ENCODE results near the gene PCP2.

Gene PCP2

DNA sequence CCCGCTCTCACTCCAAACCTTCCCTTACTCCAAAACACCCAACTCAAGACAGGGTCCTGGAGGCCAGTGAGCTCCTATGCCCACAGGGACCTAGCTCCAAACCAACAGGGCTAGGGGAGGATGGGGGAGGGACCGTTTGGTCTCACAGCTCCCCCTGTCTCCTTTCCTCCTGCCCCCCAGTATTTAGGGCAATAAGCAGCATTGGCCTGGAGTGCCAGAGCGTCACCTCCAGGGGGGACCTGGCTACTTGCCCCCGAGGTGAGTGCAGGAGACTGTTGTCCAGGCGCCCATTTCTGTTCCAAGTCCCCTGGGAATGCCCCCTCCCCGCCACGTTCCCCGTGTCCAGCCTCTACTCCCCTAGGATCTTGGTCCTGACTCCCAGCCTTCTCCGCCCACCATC lies 36.1 kb upstream of the PCP2 start:
- Histone ChIP-seq H3K36me3 (no peaks in the 10 kb centered on the region), H3K9ac (peak overlapping the region in 10 of 11 experiments; percentile 63 to 86 (median 77); a peak in 20 of 22 replicates), H3K27ac (peak overlapping the region in 10 of 11 experiments; percentile 54 to 92 (median 88); a peak in 19 of 22 replicates), H3K9me3 (replicated peaks in 1 of 11) (peaks cover 0 to 18% (median 10%) of the 10 kb centered on the region in 11 experiments; a peak in 20 of 22 replicates), H3K4me2 (peak overlapping the region; percentile 84 to 100 (median 97)), H3K4me3 (peak overlapping the region in 9 of 10 experiments; percentile 30 to 74 (median 56); a peak in 16 of 20 replicates), H3K27me3 (peaks cover 0 to 4% (median 0%) of the 10 kb centered on the region in 11 experiments; a peak in 3 of 22 replicates), H3K4me1 (peaks cover 39 to 84% (median 60%) of the 10 kb centered on the region in 10 experiments), H4K20me1 (no peaks in the 10 kb centered on the region)
- TF ChIP-seq Cebpa-rat (IDR thresholded peaks at IDR 0.05), result no peak

- H3K9me3 ChIP-seq (replicated peaks in 1 of 11), result peaks cover 0 to 10% (median 3%) of the 10 kb centered on the region in 11 experiments; a peak in 19 of 22 replicates
- H3K4me2 ChIP-seq, result peak within 1 kb of the TSS; percentile 84 to 100 (median 97)
- peak within 1 kb of the TSS in 10 of 11 experiments; percentile 54 to 92 (median 88); a peak in 20 of 22 replicates for H3K27ac ChIP-seq
- peaks cover 31 to 76% (median 53%) of the 10 kb centered on the region in 10 experiments for H3K4me1 ChIP-seq
- TF ChIP-seq Cebpa-rat (IDR thresholded peaks at IDR 0.05), result peak in 1 of 11 experiments; percentile 7; a peak in 1 of 22 replicates
- peak within 1 kb of the TSS; percentile 48 to 86 (median 76); a peak in 21 of 22 replicates for H3K9ac ChIP-seq
- peak within 1 kb of the TSS; percentile 7 to 74 (median 56); a peak in 18 of 20 replicates for H3K4me3 ChIP-seq
- peaks cover 0 to 4% (median 0%) of the 10 kb centered on the region in 11 experiments; a peak in 3 of 22 replicates for H3K27me3 ChIP-seq
- H3K36me3 ChIP-seq, result no peaks in the 10 kb centered on the region
- no peaks in the 10 kb centered on the region for H4K20me1 ChIP-seq
Observed at GRCh38 chr19:7668842-7669241, 35.3 kb upstream of the PCP2 start, which contains the start of gene RETN. RETN (plus strand) TSS chr19:7669049; CDS start chr19:7669327, 278 bp downstream.

GRCh38 chr19:7665076-7665475 lies 31.6 kb upstream of the PCP2 start:
- no peaks in the 10 kb centered on the region for H3K36me3 ChIP-seq
- no peak for TF ChIP-seq Cebpa-rat (IDR thresholded peaks at IDR 0.05)
- no peaks in the 10 kb centered on the region for H4K20me1 ChIP-seq
- peak overlapping the region in 3 of 11 experiments; percentile 6 to 31 (median 16); a peak in 2 of 22 replicates for H3K4me2 ChIP-seq
- H3K9me3 ChIP-seq (replicated peaks in 1 of 11), result no peaks in the 10 kb centered on the region
- H3K27ac ChIP-seq, result peak overlapping the region in 1 of 11 experiments; percentile 13; a peak in 1 of 22 replicates
- H3K9ac ChIP-seq, result peak overlapping the region in 1 of 11 experiments; percentile 3; a peak in 1 of 22 replicates
- peaks cover 27 to 60% (median 37%) of the 10 kb centered on the region in 10 experiments for H3K4me1 ChIP-seq
- H3K27me3 ChIP-seq, result no peaks in the 10 kb centered on the region
- H3K4me3 ChIP-seq, result no peak overlapping the region

GRCh38 chr19:7663706-7664105 lies 30.2 kb upstream of the PCP2 start:
- Histone ChIP-seq H3K4me1 (peaks cover 17 to 53% (median 30%) of the 10 kb centered on the region in 10 experiments), H3K27me3 (no peaks in the 10 kb centered on the region), H3K4me3 (no peak overlapping the region), H3K9ac (no peak overlapping the region), H3K27ac (no peak overlapping the region), H4K20me1 (no peaks in the 10 kb centered on the region), H3K4me2 (no peak overlapping the region), H3K9me3 (replicated peaks in 1 of 11) (no peaks in the 10 kb centered on the region), H3K36me3 (no peaks in the 10 kb centered on the region)
- TF ChIP-seq Cebpa-rat (IDR thresholded peaks at IDR 0.05), result no peak

DNA sequence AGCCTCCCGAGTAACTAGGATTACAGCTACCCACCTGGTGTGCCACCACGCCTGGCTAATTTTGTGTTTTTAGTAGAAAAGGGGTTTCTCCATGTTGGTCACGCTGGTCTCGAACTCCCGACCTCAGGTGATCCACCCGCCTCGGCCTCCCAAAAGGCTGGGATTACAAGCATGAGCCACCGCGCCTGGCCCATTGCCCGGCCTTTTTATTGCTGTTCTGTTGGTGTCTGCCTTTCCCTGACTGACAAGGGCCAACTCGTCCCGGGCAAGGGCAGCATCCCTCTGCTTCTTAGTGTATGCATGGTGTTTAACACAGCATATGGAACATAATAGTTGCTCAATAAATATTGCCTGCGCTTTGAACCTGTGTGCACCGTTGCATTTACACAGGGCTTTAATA lies 29.1 kb upstream of the PCP2 start:
- Histone ChIP-seq H3K9ac (no peak overlapping the region), H3K36me3 (no peaks in the 10 kb centered on the region), H3K9me3 (replicated peaks in 1 of 11) (no peaks in the 10 kb centered on the region), H3K27ac (no peak overlapping the region), H3K4me1 (peaks cover 18 to 53% (median 31%) of the 10 kb centered on the region in 10 experiments), H4K20me1 (no peaks in the 10 kb centered on the region), H3K4me2 (no peak overlapping the region), H3K27me3 (no peaks in the 10 kb centered on the region), H3K4me3 (no peak overlapping the region)
- TF ChIP-seq Cebpa-rat (IDR thresholded peaks at IDR 0.05), result no peak

- Histone ChIP-seq H3K27ac (no peak overlapping the region), H3K9me3 (replicated peaks in 1 of 11) (no peaks in the 10 kb centered on the region), H3K4me2 (peak overlapping the region in 6 of 11 experiments; percentile 2 to 37 (median 24); a peak in 7 of 22 replicates), H3K36me3 (no peaks in the 10 kb centered on the region), H4K20me1 (no peaks in the 10 kb centered on the region), H3K9ac (no peak overlapping the region), H3K27me3 (no peaks in the 10 kb centered on the region), H3K4me1 (peaks cover 25 to 54% (median 38%) of the 10 kb centered on the region in 10 experiments), H3K4me3 (no peak overlapping the region)
- TF ChIP-seq Cebpa-rat (IDR thresholded peaks at IDR 0.05), result no peak
Observed at GRCh38 chr19:7661744-7662538, 28.4 kb upstream of the PCP2 start.

- H3K27ac ChIP-seq, result peak overlapping the region in 10 of 11 experiments; percentile 63 to 88 (median 77); a peak in 19 of 22 replicates
- peak overlapping the region; percentile 57 to 87 (median 78) for H3K4me2 ChIP-seq
Observed at GRCh38 chr19:7658219-7658686, 24.7 kb upstream of the PCP2 start.

GRCh38 chr19:7657131-7657751 lies 23.7 kb upstream of the PCP2 start:
- H3K4me1 ChIP-seq, result peaks cover 47 to 88% (median 74%) of the 10 kb centered on the region in 10 experiments
- no peak overlapping the region; a peak in 1 of 20 replicates for H3K4me3 ChIP-seq
- peak overlapping the region in 10 of 11 experiments; percentile 25 to 76 (median 62); a peak in 18 of 22 replicates for H3K9ac ChIP-seq
- TF ChIP-seq Cebpa-rat (IDR thresholded peaks at IDR 0.05), result peak in 10 of 11 experiments; percentile 59 to 89 (median 68); a peak in 19 of 22 replicates
- H4K20me1 ChIP-seq, result no peaks in the 10 kb centered on the region
- no peaks in the 10 kb centered on the region for H3K27me3 ChIP-seq
- H3K36me3 ChIP-seq, result no peaks in the 10 kb centered on the region
- peak overlapping the region; percentile 57 to 87 (median 78) for H3K4me2 ChIP-seq
- no peaks in the 10 kb centered on the region for H3K9me3 ChIP-seq (replicated peaks in 1 of 11)
- H3K27ac ChIP-seq, result peak overlapping the region; percentile 11 to 88 (median 77); a peak in 21 of 22 replicates

More at GRCh38 chr19:7658219-7658686, 24.7 kb upstream of the PCP2 start:
- Histone ChIP-seq H3K4me1 (peaks cover 37 to 80% (median 64%) of the 10 kb centered on the region in 10 experiments), H3K9me3 (replicated peaks in 1 of 11) (no peaks in the 10 kb centered on the region), H3K4me3 (peak overlapping the region in 6 of 10 experiments; percentile 5 to 53 (median 31); a peak in 6 of 20 replicates), H3K27me3 (no peaks in the 10 kb centered on the region), H3K9ac (peak overlapping the region in 9 of 11 experiments; percentile 43 to 76 (median 68); a peak in 16 of 22 replicates), H3K36me3 (no peaks in the 10 kb centered on the region), H4K20me1 (no peaks in the 10 kb centered on the region)
- no peak for TF ChIP-seq Cebpa-rat (IDR thresholded peaks at IDR 0.05)

Measured in BLaER1 treated with 17β-estradiol and CSF1 and Interleukin-3, amounts not matched to agents 10 nM and 100 nM (cell line).